GM12878 (cell line): Measurements from ENCODE around the gene ZNF582. TPM values are rescaled to one million over a fixed set of nuclear protein-coding genes. Genes with fewer than 3 reads are reported as not detected.
A peak's percentile ranks its signal among the peaks of the same experiment; 100 is the strongest.

Experiments
- ATAC-seq: fragments of 200-7000 bp; cut with Tn5 transposase; 3 replicates; pipeline ENCODE4 v1.9.1; 2020; ENCODE audit warnings: mild to moderate bottlenecking, moderate library complexity
- BruUV-seq: library from RNA; stranded (reverse); fragments of 400-500 nt; replicated peaks from 2 replicates; lab custom pipeline; 2021; lab: Mats Ljungman, UMichigan
- CTCF ChIA-PET: fragments of 300-600 bp; sonication (Branson Sonifier 250); formaldehyde crosslinking; extraction: SDS; loops from one replicate; lab custom pipeline; 2021; ENCODE audit warnings: inconsistent platforms; lab: Yijun Ruan, JAX
- POLR2A ChIA-PET: fragments of 350-600 bp; formaldehyde crosslinking; extraction: SDS; loops from one replicate; lab custom pipeline; 2021; ENCODE audit warnings: inconsistent platforms; lab: Charles Lee
- RAD21 ChIA-PET: fragments of 300-600 bp; sonication (Branson Sonifier 250); formaldehyde crosslinking; loops from one replicate; lab custom pipeline; 2023; ENCODE audit warnings: antibody characterized with exemption; ENCODE audit not compliant: unreplicated experiment; lab: Charles Lee
- SMC1A ChIA-PET: fragments of 300-600 bp; sonication (Branson Sonifier 250); formaldehyde crosslinking; loops from one replicate; lab custom pipeline; 2023; ENCODE audit not compliant: unreplicated experiment, uncharacterized antibody; lab: Charles Lee
- DNase-seq: peaks from one replicate; pipeline ENCODE4 v3.0.0-alpha.2; 2011; ENCODE audit warnings: low read depth, low spot score
- FAIRE-seq: peaks from 3 replicates; lab custom pipeline; 2011; peaks lifted over from hg19 to GRCh38; lab: Jason Lieb, UNC
- H2AFZ ChIP-seq: 2 replicates; pipeline ENCODE4 v1.6.0; 2011; ENCODE audit warnings: low read depth, low read length, control low read depth; ENCODE audit not compliant: control insufficient read depth
- H3K27ac ChIP-seq: 2 replicates; pipeline ENCODE4 v1.5.1; 2011; ENCODE audit warnings: control low read depth; ENCODE audit not compliant: control insufficient read depth, insufficient read depth
- H3K27me3 ChIP-seq, 2 experiments: replicated peaks in 1 of 2; 2 replicates each; pipeline versions ENCODE4 v1.6.0 to v1.6.1; 2011; ENCODE audit warnings: low read length in 1 of 2; ENCODE audit not compliant: control insufficient read depth in 2 of 2, insufficient read depth in 2 of 2
- H3K36me3 ChIP-seq, 2 experiments: 2 replicates each; pipeline ENCODE4 v1.5.1; 2011; ENCODE audit warnings: low read length in 1 of 2; ENCODE audit not compliant: control insufficient read depth in 2 of 2, insufficient read depth in 2 of 2
- H3K4me1 ChIP-seq: 2 replicates; pipeline ENCODE4 v1.6.1; 2011; ENCODE audit warnings: mild to moderate bottlenecking, low read length, moderate library complexity, mixed read lengths; ENCODE audit not compliant: control insufficient read depth, insufficient read depth
- H3K4me2 ChIP-seq: 2 replicates; pipeline ENCODE4 v1.6.0; 2011; ENCODE audit warnings: control low read depth; ENCODE audit not compliant: control insufficient read depth, insufficient read depth
- H3K4me3 ChIP-seq: fragments of 200-600 bp; sonication (generic); 2 replicates; pipeline ENCODE4 v1.5.1; 2016
- H3K79me2 ChIP-seq: 2 replicates; pipeline ENCODE4 v1.6.0; 2011; ENCODE audit warnings: low read length; ENCODE audit not compliant: control insufficient read depth, insufficient read depth
- H3K9ac ChIP-seq: 2 replicates; pipeline ENCODE4 v1.8.0; 2011; ENCODE audit warnings: low read length, control low read depth, mixed read lengths; ENCODE audit not compliant: control insufficient read depth, insufficient read depth
- H3K9me3 ChIP-seq: replicated peaks from 3 replicates; pipeline ENCODE4 v1.5.1; 2011; ENCODE audit warnings: mild to moderate bottlenecking, low read length; ENCODE audit not compliant: control insufficient read depth, insufficient read depth
- H4K20me1 ChIP-seq: 2 replicates; pipeline ENCODE4 v1.6.0; 2011; ENCODE audit not compliant: control insufficient read depth, insufficient read depth
- ATF7 ChIP-seq: fragments of 450-650 bp; IDR thresholded peaks from 2 replicates; pipeline ENCODE4 v1.6.1; 2016; ENCODE audit warnings: low read depth, mild to moderate bottlenecking
- IKZF2 ChIP-seq, 2 experiments: fragments of 450-650 bp; IDR thresholded peaks; 2 replicates each; pipeline ENCODE4 v1.6.1; 2017; ENCODE audit warnings: mild to moderate bottlenecking in 2 of 2, moderate library complexity in 2 of 2
- PAX5 ChIP-seq: IDR thresholded peaks from 2 replicates; pipeline ENCODE4 v1.6.1; 2011; ENCODE audit warnings: low read depth, low read length, borderline replicate concordance
- WGBS: methylation state at CpG from one replicate; pipeline ENCODE4 v1.1.6; 2016; ENCODE audit warnings: low lambda C conversion rate; ENCODE audit not compliant: insufficient replicate concordance, insufficient coverage; ENCODE audit errors: missing lambda C conversion rate; 5-methylcytosine and 5-hydroxymethylcytosine counted together
- in situ Hi-C: fragments of 300-500 bp; cut with MboI; formaldehyde crosslinking; loops from 9 replicates; pipeline ENCODE4 v1.14.3; 2018; ENCODE audit warnings: mixed read lengths
- intact Hi-C: fragments of 100-400 bp; cut with micrococcal nuclease; formaldehyde crosslinking; loops from one replicate; pipeline ENCODE4 v1.14.2; 2022; ENCODE audit not compliant: unreplicated experiment
- polyA plus RNA-seq, 11 experiments: library from polyadenylated mRNA; depleted of rRNA in 4 of 11; unstranded in 6 of 11; stranded (reverse) in 5 of 11; fragments of >200 nt; fragmentation: Nextera tagmentation in 4 of 11; fragmentation: Illumina TruSeq in 1 of 11; extraction: Ambion mirVana in 4 of 11; extraction: Trizol in 1 of 11; gene quantifications; 1 replicate in 1 of 11; 2 replicates in 10 of 11; pipeline versions ENCODE4 v1.2.1 to v1.2.3, GENCODE V29; 2011 to 2016; ENCODE audit warnings: inconsistent platforms in 2 of 11, missing spikeins in 2 of 11, low read depth in 1 of 11
- total RNA-seq, 4 experiments: library from RNA; depleted of rRNA in 3 of 4; stranded (reverse); fragments of >200 nt in 3 of 4; fragmentation: Illumina TruSeq in 1 of 4; extraction: Trizol in 1 of 4; gene quantifications; 2 replicates each; pipeline versions ENCODE4 v1.2.1 to v1.2.3, GENCODE V29; 2013 to 2021

Gene ZNF582
- total and polyA plus RNA-seq, 10 of the 15 experiments (the other 5 are each of a cell fraction or from before 2014, with no cell fraction given): 0.37 to 1.4 (median 0.85) TPM; not detected in 1

- H3K79me2 ChIP-seq: peaks cover 5% of the 10 kb centered on the region; the same call in 1 of the 2 replicates
- ChIA-PET SMC1A (no interaction called here), POLR2A (no interaction called here), RAD21 (no interaction called here), CTCF (no interaction called here)
- H3K4me2 ChIP-seq: peak overlapping the region; percentile 95
- H2AFZ ChIP-seq: no peak overlapping the region
- no peaks in the 10 kb centered on the region for H3K27me3 ChIP-seq
- no peaks in the 10 kb centered on the region for H3K36me3 ChIP-seq
- intact Hi-C loops: no loop called here
- H4K20me1 ChIP-seq: no peaks in the 10 kb centered on the region
- peaks cover 7% of the 10 kb centered on the region; the same call in 1 of the 3 replicates for H3K9me3 ChIP-seq
- TF ChIP-seq ATF7: no peak
- WGBS: 72% methylated on average over 4 of the region's 4 CpGs
- ATAC-seq: no peak
- no peak overlapping the region for H3K27ac ChIP-seq
- no peak for FAIRE-seq
- H3K4me1 ChIP-seq: peaks cover 3% of the 10 kb centered on the region
- TSS peak; percentile 73 for BruUV-seq
- peak overlapping the region; percentile 95; the same call in 1 of the 2 replicates for H3K4me3 ChIP-seq
- in situ Hi-C loops: no loop called here
- DNase-seq: no peak
- no peak overlapping the region for H3K9ac ChIP-seq
These were observed 11.7 kb upstream of the ZNF582 start for GRCh38 chr19:56405062-56405461.

GRCh38 chr19:56404705-56405056 is 11.3 kb upstream of the ZNF582 start:
- BruUV-seq: no TSS peak
- WGBS: 61% methylated on average over 9 of the region's 9 CpGs
- no peak for ATAC-seq

More at GRCh38 chr19:56404705-56405056, 11.3 kb upstream of the ZNF582 start:
- H2AFZ ChIP-seq: peak overlapping the region; percentile 98
- no peak for DNase-seq
- H3K36me3 ChIP-seq: no peaks in the 10 kb centered on the region
- no peaks in the 10 kb centered on the region for H3K27me3 ChIP-seq
- ChIA-PET POLR2A (no interaction called here), RAD21 (no interaction called here), SMC1A (no interaction called here), CTCF (no interaction called here)
- H4K20me1 ChIP-seq: no peaks in the 10 kb centered on the region
- FAIRE-seq: no peak
- peak overlapping the region; percentile 2; the same call in 1 of the 2 replicates for H3K27ac ChIP-seq
- H3K9me3 ChIP-seq: peaks cover 8% of the 10 kb centered on the region; the same call in 2 of the 3 replicates
- peaks cover 3% of the 10 kb centered on the region for H3K4me1 ChIP-seq
- H3K4me3 ChIP-seq: peak overlapping the region; percentile 95
- intact Hi-C loops: no loop called here
- H3K79me2 ChIP-seq: peaks cover 5% of the 10 kb centered on the region; the same call in 1 of the 2 replicates
- TF ChIP-seq PAX5 (no peak), IKZF2 (IDR thresholded peaks at IDR 0.05) (0 out of 4 replicates have a peak, but pooled peaks of 1 of the 2 experiments have one; percentile 4)
- in situ Hi-C loops: no loop called here
- H3K9ac ChIP-seq: peak overlapping the region; percentile 90
- H3K4me2 ChIP-seq: peak overlapping the region; percentile 95
